HepG2 (cell line): ENCODE measurements around the gene HLF.

Experiments used
- EEA1 ChIP-seq: sonication (generic); formaldehyde crosslinking; IDR thresholded peaks from 2 replicates; pipeline ENCODE4 v1.5.1; 2020; ENCODE audit warnings: mild to moderate bottlenecking, missing genetic modification reagents, borderline replicate concordance
- IKZF4 ChIP-seq: sonication (generic); formaldehyde crosslinking; IDR thresholded peaks from 2 replicates; pipeline ENCODE4 v1.5.1; 2020; ENCODE audit warnings: borderline replicate concordance, mild to moderate bottlenecking, low read depth, missing genetic modification reagents; ENCODE audit errors: not compliant biosample characterization
- SRF ChIP-seq: IDR thresholded peaks from 2 replicates; pipeline ENCODE4 v1.6.1; 2011; ENCODE audit warnings: mild to moderate bottlenecking, low read depth, low read length, moderate library complexity
- ZNF607 ChIP-seq: sonication (generic); formaldehyde crosslinking; IDR thresholded peaks from 2 replicates; pipeline ENCODE4 v1.5.1; 2020; ENCODE audit warnings: missing genetic modification reagents, mild to moderate bottlenecking, borderline replicate concordance
- TF ChIP-seq, protein P1 (sequence below): IDR thresholded peaks from 2 replicates; pipeline ENCODE4 v1.6.1; 2016; ENCODE audit warnings: low read depth, borderline replicate concordance
- TF ChIP-seq, protein P2 (sequence below): sonication (generic); formaldehyde crosslinking; conservative IDR thresholded peaks from 2 replicates; pipeline ENCODE4 v1.4.0; 2020; ENCODE audit warnings: missing genetic modification reagents
- TF ChIP-seq, protein P3 (sequence below): sonication (generic); formaldehyde crosslinking; IDR thresholded peaks from 2 replicates; pipeline ENCODE4 v1.5.0; 2020; ENCODE audit warnings: mild to moderate bottlenecking, missing genetic modification reagents, moderate library complexity

DNA sequence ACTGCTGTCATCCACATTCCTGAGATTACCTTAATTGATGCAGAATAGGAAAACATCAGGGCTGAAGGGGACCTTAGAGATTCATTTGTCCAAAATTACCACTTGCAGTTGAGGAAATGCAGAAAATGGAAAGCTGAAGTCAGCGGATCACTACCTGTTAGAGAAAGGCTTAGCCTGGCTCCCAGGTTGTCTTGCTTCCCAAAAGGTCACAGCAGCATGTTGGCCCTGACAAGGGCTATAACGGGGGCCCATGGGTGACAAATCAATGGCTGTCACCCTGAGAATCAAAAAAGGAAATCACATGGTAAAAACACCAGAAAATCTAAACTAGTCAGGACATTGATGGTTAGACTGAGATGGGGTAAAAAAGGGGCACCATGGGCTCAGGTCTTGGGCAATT lies 51.7 kb downstream of the HLF start:
- no peak for TF ChIP-seq ZNF607 (CRISPR knock-in tag)
- TF ChIP-seq, protein P1, sequence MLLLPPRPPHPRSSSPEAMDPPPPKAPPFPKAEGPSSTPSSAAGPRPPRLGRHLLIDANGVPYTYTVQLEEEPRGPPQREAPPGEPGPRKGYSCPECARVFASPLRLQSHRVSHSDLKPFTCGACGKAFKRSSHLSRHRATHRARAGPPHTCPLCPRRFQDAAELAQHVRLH (CRISPR knock-in tag), result no peak
- TF ChIP-seq IKZF4, result no peak
- TF ChIP-seq, protein P2, sequence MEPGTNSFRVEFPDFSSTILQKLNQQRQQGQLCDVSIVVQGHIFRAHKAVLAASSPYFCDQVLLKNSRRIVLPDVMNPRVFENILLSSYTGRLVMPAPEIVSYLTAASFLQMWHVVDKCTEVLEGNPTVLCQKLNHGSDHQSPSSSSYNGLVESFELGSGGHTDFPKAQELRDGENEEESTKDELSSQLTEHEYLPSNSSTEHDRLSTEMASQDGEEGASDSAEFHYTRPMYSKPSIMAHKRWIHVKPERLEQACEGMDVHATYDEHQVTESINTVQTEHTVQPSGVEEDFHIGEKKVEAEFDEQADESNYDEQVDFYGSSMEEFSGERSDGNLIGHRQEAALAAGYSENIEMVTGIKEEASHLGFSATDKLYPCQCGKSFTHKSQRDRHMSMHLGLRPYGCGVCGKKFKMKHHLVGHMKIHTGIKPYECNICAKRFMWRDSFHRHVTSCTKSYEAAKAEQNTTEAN (CRISPR knock-in tag), result no peak
- TF ChIP-seq, protein P3, sequence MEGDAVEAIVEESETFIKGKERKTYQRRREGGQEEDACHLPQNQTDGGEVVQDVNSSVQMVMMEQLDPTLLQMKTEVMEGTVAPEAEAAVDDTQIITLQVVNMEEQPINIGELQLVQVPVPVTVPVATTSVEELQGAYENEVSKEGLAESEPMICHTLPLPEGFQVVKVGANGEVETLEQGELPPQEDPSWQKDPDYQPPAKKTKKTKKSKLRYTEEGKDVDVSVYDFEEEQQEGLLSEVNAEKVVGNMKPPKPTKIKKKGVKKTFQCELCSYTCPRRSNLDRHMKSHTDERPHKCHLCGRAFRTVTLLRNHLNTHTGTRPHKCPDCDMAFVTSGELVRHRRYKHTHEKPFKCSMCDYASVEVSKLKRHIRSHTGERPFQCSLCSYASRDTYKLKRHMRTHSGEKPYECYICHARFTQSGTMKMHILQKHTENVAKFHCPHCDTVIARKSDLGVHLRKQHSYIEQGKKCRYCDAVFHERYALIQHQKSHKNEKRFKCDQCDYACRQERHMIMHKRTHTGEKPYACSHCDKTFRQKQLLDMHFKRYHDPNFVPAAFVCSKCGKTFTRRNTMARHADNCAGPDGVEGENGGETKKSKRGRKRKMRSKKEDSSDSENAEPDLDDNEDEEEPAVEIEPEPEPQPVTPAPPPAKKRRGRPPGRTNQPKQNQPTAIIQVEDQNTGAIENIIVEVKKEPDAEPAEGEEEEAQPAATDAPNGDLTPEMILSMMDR (CRISPR knock-in tag), result no peak
- no peak for TF ChIP-seq SRF
- TF ChIP-seq EEA1 (CRISPR knock-in tag), result no peak
